ENCODE results near the gene SPOP. TPM values are rescaled to one million over a fixed set of nuclear protein-coding genes. Genes with fewer than 3 reads are reported as not detected.
A peak's percentile ranks its signal among the peaks of the same experiment; 100 is the strongest.

SPOP gene
- total and polyA plus RNA-seq, 8 donors = 14.2 to 42.3 (median 30.8) TPM

GRCh38 chr17:49696233-49696761 is 18.4 kb upstream of the SPOP start:
- intact Hi-C loops (cut with DNase I) = loop anchor here in 1 of 3 donors (10.0 kb wide), 1 partner anchor 281 kb away; the partner anchor contains the start of gene PHB1
- no peak for DNase-seq
- FAIRE-seq = no peak

GRCh38 chr17:49695698-49696232 is 17.9 kb upstream of the SPOP start:
- ATAC-seq = no peak
- no peak for TF ChIP-seq CTCF (IDR thresholded peaks at IDR 0.05)
- no peaks in the 10 kb centered on the region for H3K27me3 ChIP-seq
- 38 to 55% methylated on average over 5 of the region's 5 CpGs for WGBS, 2 donors
- no peak for DNase-seq
- peaks cover 0 to 9% (median 2%) of the 10 kb centered on the region in 3 donors for H3K36me3 ChIP-seq
- H3K27ac ChIP-seq = no peak overlapping the region
- intact Hi-C loops (cut with DNase I) = loop anchor here in 1 of 3 donors (10.0 kb wide), 1 partner anchor 281 kb away; the partner anchor contains the start of gene PHB1
- H3K4me1 ChIP-seq = no peaks in the 10 kb centered on the region
- no peak overlapping the region for H3K4me3 ChIP-seq
- FAIRE-seq = no peak
- no peaks in the 10 kb centered on the region for H3K9me3 ChIP-seq

More at GRCh38 chr17:49696233-49696761, 18.4 kb upstream of the SPOP start:
- TF ChIP-seq CTCF (IDR thresholded peaks at IDR 0.05) = no peak
- Histone ChIP-seq H3K36me3 (peaks cover 0 to 13% (median 7%) of the 10 kb centered on the region in 3 donors), H3K27me3 (no peaks in the 10 kb centered on the region), H3K9me3 (no peaks in the 10 kb centered on the region), H3K4me3 (no peak overlapping the region), H3K4me1 (no peaks in the 10 kb centered on the region), H3K27ac (no peak overlapping the region)
- peak in 3 of 4 donors; percentile 5 to 62 (median 38) for ATAC-seq
- WGBS, 2 donors = 75 to 82% methylated on average over 8 of the region's 8 CpGs

DNA sequence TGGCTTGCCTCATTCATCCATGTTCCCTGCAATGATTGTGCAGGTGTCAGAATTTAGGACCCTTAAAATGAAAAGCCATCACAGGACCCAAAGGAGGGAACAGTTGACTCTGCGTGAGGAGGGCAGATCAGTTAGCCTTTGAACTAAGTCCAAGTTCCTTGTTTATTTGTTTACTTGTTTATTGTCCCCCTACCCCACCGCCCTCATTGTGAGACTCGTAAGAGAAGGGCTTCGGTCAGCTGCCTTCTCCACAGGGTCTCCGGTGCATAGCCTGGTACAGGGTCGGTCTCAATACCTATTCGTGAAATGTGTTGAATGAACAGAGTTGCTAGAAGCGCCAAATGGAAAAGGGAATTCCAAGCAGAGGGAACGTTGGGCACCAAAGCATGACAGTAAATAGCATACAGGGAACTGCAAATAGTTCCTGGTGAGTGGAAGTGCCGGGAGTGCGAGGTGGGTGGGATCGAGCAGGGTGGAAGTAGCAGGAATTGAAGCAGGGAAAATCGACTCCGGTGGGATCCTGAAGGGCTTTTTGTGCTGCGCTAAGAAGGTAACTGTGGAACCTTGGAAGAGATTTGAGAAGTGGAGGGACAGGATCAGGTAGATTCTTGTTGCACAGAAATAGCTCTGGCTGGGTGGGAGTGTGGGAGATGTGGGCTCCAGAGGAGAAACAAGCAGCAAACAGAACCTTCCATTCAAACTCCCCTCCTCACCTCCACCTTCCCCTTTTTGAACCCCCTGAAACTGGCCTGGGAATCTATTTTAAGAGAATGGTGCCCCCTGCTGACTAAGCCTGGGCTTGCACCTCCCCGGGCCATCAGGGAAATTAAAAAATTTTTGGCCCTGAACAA is 17.2 kb upstream of the SPOP start:
- intact Hi-C loops (cut with DNase I) = loop anchor here (5.0 to 10.0 kb wide), 2 partner anchors 123 to 280 kb away; partner anchors contain the start of gene PHB1 (in 1 of the 3)
- Histone ChIP-seq H3K4me3 (no peak overlapping the region), H3K36me3 (peaks cover 0 to 3% (median 0%) of the 10 kb centered on the region in 3 donors), H3K9me3 (no peaks in the 10 kb centered on the region), H3K27ac (no peak overlapping the region), H3K27me3 (no peaks in the 10 kb centered on the region), H3K4me1 (no peaks in the 10 kb centered on the region)
- peak; percentile 71 to 89 (median 85) for TF ChIP-seq CTCF (IDR thresholded peaks at IDR 0.05)
- 14 to 15% methylated on average over 16 of the region's 16 CpGs for WGBS, 2 donors
- DNase-seq (peak in 4 of 6 donors; percentile 32 to 83 (median 56)), FAIRE-seq (no peak), ATAC-seq (peak; percentile 59 to 87 (median 80))

DNA sequence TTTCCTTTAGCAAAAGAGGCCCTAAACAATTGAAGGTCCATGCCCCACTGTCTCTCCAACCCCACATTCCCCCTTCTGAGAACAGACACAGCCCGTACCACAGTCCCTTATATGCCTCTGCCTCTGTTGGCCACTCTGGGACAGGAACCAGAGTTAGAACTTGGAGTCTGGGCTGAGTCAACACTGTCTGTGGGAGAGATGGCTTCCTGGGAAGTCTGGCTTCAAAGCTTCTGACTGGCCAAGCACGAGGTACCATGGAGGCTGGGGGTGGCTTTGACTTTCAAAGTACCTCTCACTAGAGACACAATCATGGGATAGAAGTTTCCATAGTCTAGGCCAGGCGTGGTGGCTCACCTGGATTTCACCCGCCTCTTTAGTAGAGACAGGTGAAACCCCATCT is 14.9 kb upstream of the SPOP start:
- Histone ChIP-seq H3K36me3 (no peaks in the 10 kb centered on the region), H3K27me3 (no peaks in the 10 kb centered on the region), H3K9me3 (no peaks in the 10 kb centered on the region), H3K4me1 (no peaks in the 10 kb centered on the region), H3K4me3 (no peak overlapping the region), H3K27ac (no peak overlapping the region)
- 71 to 79% methylated on average over 4 of the region's 4 CpGs for WGBS, 2 donors
- intact Hi-C loops (cut with DNase I) = loop anchor here (5.0 to 10.0 kb wide), 2 partner anchors 120 to 278 kb away; partner anchors contain the start of gene PHB1 (in 1 of the 3)
- ATAC-seq (no peak), FAIRE-seq (no peak), DNase-seq (no peak)
- no peak for TF ChIP-seq CTCF (IDR thresholded peaks at IDR 0.05)
